GM13977 (cell line): ENCODE measurements around the gene C2orf80.
"Not testable (repeated sequence)": the region's sequence is repeated elsewhere in the genome, so short reads cannot be mapped to it uniquely, and the experiment has no call there.

ENCODE experiments used
- DNase-seq: peaks from one replicate; pipeline ENCODE4 v3.0.0; 2012; ENCODE audit warnings: low spot score
- CTCF ChIP-seq: IDR thresholded peaks from 2 replicates; pipeline ENCODE4 v1.5.1; 2012; ENCODE audit warnings: mild to moderate bottlenecking, control low read depth; ENCODE audit not compliant: insufficient read depth; ENCODE audit errors: extremely low read depth, missing control alignments
- in situ Hi-C: fragments of 300-500 bp; cut with MboI; formaldehyde crosslinking; loops from one replicate; pipeline ENCODE4 v1.12.0; 2022; ENCODE audit warnings: low sequenced_read_pairs, low pct_unique_long_range_greater_than_20kb, mixed read lengths, inconsistent platforms; ENCODE audit not compliant: unreplicated experiment

C2orf80 gene

GRCh38 chr2:208147008-208147407, 42.8 kb downstream of the C2orf80 start:
- in situ Hi-C loops, result no loop called here
- no peak for TF ChIP-seq CTCF
- DNase-seq, result no peak

DNA sequence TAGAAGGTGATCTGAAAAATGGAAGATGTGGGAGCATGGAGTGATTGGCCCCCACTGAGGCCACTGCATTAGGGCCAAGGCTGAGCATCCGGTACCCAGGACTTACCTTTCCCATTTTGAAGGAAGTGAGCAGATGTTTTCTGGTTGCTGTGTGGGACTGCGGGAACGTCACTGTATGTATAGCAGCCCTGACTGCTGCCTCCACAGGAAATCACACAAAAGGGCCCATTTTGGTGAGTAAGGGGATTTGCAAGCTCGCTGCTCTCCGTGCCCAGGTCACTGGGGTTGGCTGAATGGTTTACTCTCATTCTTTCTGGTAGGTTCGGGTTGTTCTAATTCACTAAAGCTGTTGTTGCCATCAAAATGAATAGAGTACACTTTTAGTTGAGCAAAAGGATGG, 43.8 kb downstream of the C2orf80 start, which contains the start of gene CRYGB:
Gene CRYGB, minus strand, starts transcription at position 153 of the 400 bp plus-strand sequence. Its CDS starts 38 bp downstream, at position 115.
- DNase-seq, result no peak
- TF ChIP-seq CTCF, result no peak
- in situ Hi-C loops, result no loop called here

GRCh38 chr2:208142925-208143799, 46.7 kb downstream of the C2orf80 start:
- no peak for TF ChIP-seq CTCF
- in situ Hi-C loops, result no loop called here
- no peak for DNase-seq

DNA sequence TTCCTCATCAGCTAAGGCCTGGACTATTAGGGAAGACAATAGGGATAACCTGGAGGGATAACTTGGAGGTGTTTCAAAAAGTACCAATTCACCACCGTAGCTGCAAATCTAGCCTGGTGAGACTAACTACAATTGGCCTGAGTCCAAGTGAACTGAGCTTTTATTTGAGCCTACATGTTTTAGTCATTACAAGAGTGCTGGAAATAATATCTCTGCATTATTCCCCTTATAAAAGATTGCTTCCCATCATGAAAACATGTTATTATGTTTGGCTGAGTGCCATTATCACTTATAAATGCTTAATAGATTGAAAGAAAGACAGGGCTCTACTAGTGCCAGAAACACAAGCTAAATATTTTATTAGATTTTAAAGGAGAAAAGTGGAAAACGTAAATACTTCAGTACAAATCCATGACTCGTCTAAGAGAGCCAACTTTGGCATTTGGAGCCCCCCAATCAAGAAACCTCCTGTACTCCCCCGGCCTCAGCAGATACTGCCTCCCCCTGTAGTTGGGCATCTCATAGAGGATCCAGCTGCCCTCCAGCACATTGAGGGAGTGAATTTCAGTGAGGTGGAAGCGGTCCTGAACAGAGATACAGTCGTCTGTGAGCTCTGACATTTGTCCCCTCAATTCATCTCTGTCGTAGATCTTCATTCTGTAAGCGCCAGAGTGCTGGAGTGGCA, 47.4 kb downstream of the C2orf80 start:
- no peak for DNase-seq
- in situ Hi-C loops, result no loop called here
- no peak for TF ChIP-seq CTCF

GRCh38 chr2:208139447-208139846, 50.4 kb downstream of the C2orf80 start:
- no peak for DNase-seq
- in situ Hi-C loops, result no loop called here
- TF ChIP-seq CTCF, result no peak

DNA sequence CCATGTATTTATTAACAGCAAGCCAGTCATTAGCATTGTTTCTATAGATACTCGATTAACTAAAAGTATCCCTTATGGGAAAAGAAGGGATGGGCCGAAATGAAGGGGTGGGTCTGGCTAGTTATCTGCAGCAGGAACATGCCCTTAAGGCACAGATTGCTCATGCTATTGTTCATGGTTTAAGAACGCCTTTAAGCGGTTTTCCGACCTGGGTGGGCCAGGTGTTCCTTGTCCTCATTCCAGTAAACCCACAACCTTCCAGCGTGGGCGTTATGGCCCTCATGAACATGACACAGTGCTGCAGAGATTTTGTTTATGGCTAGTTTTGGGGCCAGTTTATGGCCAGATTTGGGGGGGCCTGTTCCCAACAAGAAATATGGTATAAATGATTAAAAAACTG, 51.5 kb downstream of the C2orf80 start:
- DNase-seq, in situ Hi-C loops: not testable (repeated sequence)

- no peak for TF ChIP-seq CTCF
- no peak for DNase-seq
- in situ Hi-C loops, result no loop called here
Observed at GRCh38 chr2:208136716-208137094, 53.1 kb downstream of the C2orf80 start.
